ENCODE data around the gene ZRANB2.

Gene ZRANB2

GRCh38 chr1:71068325-71069240 lies 12.3 kb downstream of the ZRANB2 start:
- Histone ChIP-seq H3K9me3 (ENCODE audit: control insufficient read depth, low read length) (no peaks in the 10 kb centered on the region), H3K36me3 (ENCODE audit: control insufficient read depth, insufficient read depth, low read length, severe bottlenecking) (peaks cover 99% of the 10 kb centered on the region), H3K27me3 (replicated peaks; ENCODE audit: control insufficient read depth, insufficient read depth, low read length) (no peaks in the 10 kb centered on the region), H3K4me3 (ENCODE audit: low read length) (no peak overlapping the region), H3K4me1 (ENCODE audit: control insufficient read depth, insufficient read depth, low read length) (peaks cover 20% of the 10 kb centered on the region), H3K9ac (ENCODE audit: low read length) (no peak overlapping the region)
- no peak for DNase-seq (ENCODE audit: low read depth)

GRCh38 chr1:71054791-71055190 lies 26.0 kb downstream of the ZRANB2 start:
- Histone ChIP-seq H3K9me3 (ENCODE audit: control insufficient read depth, low read length) (no peaks in the 10 kb centered on the region), H3K4me3 (ENCODE audit: low read length) (no peak overlapping the region), H3K4me1 (ENCODE audit: control insufficient read depth, insufficient read depth, low read length) (peaks cover 12% of the 10 kb centered on the region), H3K9ac (ENCODE audit: low read length) (no peak overlapping the region), H3K36me3 (ENCODE audit: control insufficient read depth, insufficient read depth, low read length, severe bottlenecking) (peaks cover 34% of the 10 kb centered on the region), H3K27me3 (replicated peaks; ENCODE audit: control insufficient read depth, insufficient read depth, low read length) (no peaks in the 10 kb centered on the region)
- no peak for DNase-seq (ENCODE audit: low read depth)

GRCh38 chr1:71054281-71054731 lies 26.5 kb downstream of the ZRANB2 start:
- peaks cover 13% of the 10 kb centered on the region for H3K4me1 ChIP-seq (ENCODE audit: control insufficient read depth, insufficient read depth, low read length)
- H3K36me3 ChIP-seq (ENCODE audit: control insufficient read depth, insufficient read depth, low read length, severe bottlenecking) = peaks cover 32% of the 10 kb centered on the region
- H3K27me3 ChIP-seq (replicated peaks; ENCODE audit: control insufficient read depth, insufficient read depth, low read length) = no peaks in the 10 kb centered on the region
- H3K9me3 ChIP-seq (ENCODE audit: control insufficient read depth, low read length) = no peaks in the 10 kb centered on the region
- H3K9ac ChIP-seq (ENCODE audit: low read length) = no peak overlapping the region
- DNase-seq (ENCODE audit: low read depth) = no peak
- no peak overlapping the region for H3K4me3 ChIP-seq (ENCODE audit: low read length)

GRCh38 chr1:71053758-71054157 lies 27.1 kb downstream of the ZRANB2 start:
- no peak overlapping the region for H3K9ac ChIP-seq (ENCODE audit: low read length)
- H3K9me3 ChIP-seq (ENCODE audit: control insufficient read depth, low read length) = no peaks in the 10 kb centered on the region
- H3K36me3 ChIP-seq (ENCODE audit: control insufficient read depth, insufficient read depth, low read length, severe bottlenecking) = peaks cover 26% of the 10 kb centered on the region
- no peak overlapping the region for H3K4me3 ChIP-seq (ENCODE audit: low read length)
- peaks cover 13% of the 10 kb centered on the region for H3K4me1 ChIP-seq (ENCODE audit: control insufficient read depth, insufficient read depth, low read length)
- H3K27me3 ChIP-seq (replicated peaks; ENCODE audit: control insufficient read depth, insufficient read depth, low read length) = no peaks in the 10 kb centered on the region
- no peak for DNase-seq (ENCODE audit: low read depth)

- DNase-seq (ENCODE audit: low read depth) = no peak
- Histone ChIP-seq H3K36me3 (ENCODE audit: control insufficient read depth, insufficient read depth, low read length, severe bottlenecking) (peaks cover 20% of the 10 kb centered on the region), H3K27me3 (replicated peaks; ENCODE audit: control insufficient read depth, insufficient read depth, low read length) (no peaks in the 10 kb centered on the region), H3K9ac (ENCODE audit: low read length) (no peak overlapping the region), H3K4me1 (ENCODE audit: control insufficient read depth, insufficient read depth, low read length) (peaks cover 16% of the 10 kb centered on the region), H3K9me3 (ENCODE audit: control insufficient read depth, low read length) (no peaks in the 10 kb centered on the region), H3K4me3 (ENCODE audit: low read length) (no peak overlapping the region)
Observed at GRCh38 chr1:71053146-71053545, 27.7 kb downstream of the ZRANB2 start.

GRCh38 chr1:71049951-71050598 lies 30.8 kb downstream of the ZRANB2 start:
- Histone ChIP-seq H3K27me3 (replicated peaks; ENCODE audit: control insufficient read depth, insufficient read depth, low read length) (no peaks in the 10 kb centered on the region), H3K9me3 (ENCODE audit: control insufficient read depth, low read length) (no peaks in the 10 kb centered on the region), H3K36me3 (ENCODE audit: control insufficient read depth, insufficient read depth, low read length, severe bottlenecking) (no peaks in the 10 kb centered on the region), H3K9ac (ENCODE audit: low read length) (no peak overlapping the region), H3K4me1 (ENCODE audit: control insufficient read depth, insufficient read depth, low read length) (peaks cover 22% of the 10 kb centered on the region), H3K4me3 (ENCODE audit: low read length) (no peak overlapping the region)
- DNase-seq (ENCODE audit: low read depth) = peak; percentile 87

GRCh38 chr1:71047635-71048607 lies 32.9 kb downstream of the ZRANB2 start, which contains the start of gene PTGER3:
TSS of gene PTGER3 (minus strand) at chr1:71047816. CDS start at chr1:71047577, 239 bp downstream.
- DNase-seq (ENCODE audit: low read depth) = peak; percentile 58
- no peaks in the 10 kb centered on the region for H3K27me3 ChIP-seq (replicated peaks; ENCODE audit: control insufficient read depth, insufficient read depth, low read length)
- no peaks in the 10 kb centered on the region for H3K9me3 ChIP-seq (ENCODE audit: control insufficient read depth, low read length)

GRCh38 chr1:71046891-71047634 lies 33.8 kb downstream of the ZRANB2 start:
- peak overlapping the region; percentile 94 for H3K4me3 ChIP-seq (ENCODE audit: low read length)
- H3K9me3 ChIP-seq (ENCODE audit: control insufficient read depth, low read length) = no peaks in the 10 kb centered on the region
- H3K4me1 ChIP-seq (ENCODE audit: control insufficient read depth, insufficient read depth, low read length) = peaks cover 37% of the 10 kb centered on the region
- H3K27me3 ChIP-seq (replicated peaks; ENCODE audit: control insufficient read depth, insufficient read depth, low read length) = no peaks in the 10 kb centered on the region
- peak; percentile 13 for DNase-seq (ENCODE audit: low read depth)
- no peaks in the 10 kb centered on the region for H3K36me3 ChIP-seq (ENCODE audit: control insufficient read depth, insufficient read depth, low read length, severe bottlenecking)
- peak overlapping the region; percentile 91 for H3K9ac ChIP-seq (ENCODE audit: low read length)

More at GRCh38 chr1:71047635-71048607, 32.9 kb downstream of the ZRANB2 start, which contains the start of gene PTGER3:
- Histone ChIP-seq H3K36me3 (ENCODE audit: control insufficient read depth, insufficient read depth, low read length, severe bottlenecking) (no peaks in the 10 kb centered on the region), H3K4me3 (ENCODE audit: low read length) (peak within 1 kb of the TSS; percentile 94), H3K9ac (ENCODE audit: low read length) (peak within 1 kb of the TSS; percentile 91), H3K4me1 (ENCODE audit: control insufficient read depth, insufficient read depth, low read length) (peaks cover 29% of the 10 kb centered on the region)

- Histone ChIP-seq H3K4me1 (ENCODE audit: control insufficient read depth, insufficient read depth, low read length) (peaks cover 43% of the 10 kb centered on the region), H3K9ac (ENCODE audit: low read length) (peak overlapping the region; percentile 74), H3K4me3 (ENCODE audit: low read length) (peak overlapping the region; percentile 94), H3K27me3 (replicated peaks; ENCODE audit: control insufficient read depth, insufficient read depth, low read length) (no peaks in the 10 kb centered on the region), H3K9me3 (ENCODE audit: control insufficient read depth, low read length) (no peaks in the 10 kb centered on the region), H3K36me3 (ENCODE audit: control insufficient read depth, insufficient read depth, low read length, severe bottlenecking) (peaks cover 11% of the 10 kb centered on the region)
- no peak for DNase-seq (ENCODE audit: low read depth)
Observed at GRCh38 chr1:71045463-71046028, 35.3 kb downstream of the ZRANB2 start.

- Histone ChIP-seq H3K4me1 (ENCODE audit: control insufficient read depth, insufficient read depth, low read length) (peaks cover 47% of the 10 kb centered on the region), H3K9ac (ENCODE audit: low read length) (peak overlapping the region; percentile 74), H3K4me3 (ENCODE audit: low read length) (peak overlapping the region; percentile 94), H3K36me3 (ENCODE audit: control insufficient read depth, insufficient read depth, low read length, severe bottlenecking) (peaks cover 15% of the 10 kb centered on the region), H3K9me3 (ENCODE audit: control insufficient read depth, low read length) (no peaks in the 10 kb centered on the region), H3K27me3 (replicated peaks; ENCODE audit: control insufficient read depth, insufficient read depth, low read length) (no peaks in the 10 kb centered on the region)
- no peak for DNase-seq (ENCODE audit: low read depth)
Observed at GRCh38 chr1:71044833-71045232, 36.0 kb downstream of the ZRANB2 start.

All from adipocyte (in vitro differentiated cells).